GM13976 (cell line): ENCODE results near the gene HS3ST3A1.
"Not testable (repeated sequence)": the region's sequence is repeated elsewhere in the genome, so short reads cannot be mapped to it uniquely, and the experiment has no call there.

Experiments used
- DNase-seq: peaks from one replicate; pipeline ENCODE4 v3.0.0; 2012; ENCODE audit warnings: low spot score
- CTCF ChIP-seq: IDR thresholded peaks from 2 replicates; pipeline ENCODE4 v1.5.1; 2012; ENCODE audit warnings: borderline replicate concordance, mild to moderate bottlenecking; ENCODE audit not compliant: insufficient read depth; ENCODE audit errors: extremely low read depth, missing control alignments, control extremely low read depth
- in situ Hi-C: fragments of 300-500 bp; cut with MboI; formaldehyde crosslinking; loops from one replicate; pipeline ENCODE4 v1.12.0; 2022; ENCODE audit warnings: low sequenced_read_pairs, mixed read lengths, inconsistent platforms; ENCODE audit not compliant: unreplicated experiment

Gene HS3ST3A1

GRCh38 chr17:13508896-13509295 lies 92.8 kb downstream of the HS3ST3A1 start:
- no peak for DNase-seq
- no peak for TF ChIP-seq CTCF
- in situ Hi-C loops: no loop called here

GRCh38 chr17:13503526-13503925 lies 98.2 kb downstream of the HS3ST3A1 start:
- in situ Hi-C loops: no loop called here
- no peak for DNase-seq
- no peak for TF ChIP-seq CTCF

- in situ Hi-C loops: no loop called here
- no peak for DNase-seq
- no peak for TF ChIP-seq CTCF
Observed at GRCh38 chr17:13502263-13502662, 99.5 kb downstream of the HS3ST3A1 start.

- no peak for TF ChIP-seq CTCF
- no peak for DNase-seq
- in situ Hi-C loops: no loop called here
Observed at GRCh38 chr17:13500947-13501346, 100.8 kb downstream of the HS3ST3A1 start.

- no peak for DNase-seq
- no peak for TF ChIP-seq CTCF
- in situ Hi-C loops: no loop called here
Observed at GRCh38 chr17:13498184-13498583, 103.5 kb downstream of the HS3ST3A1 start.

GRCh38 chr17:13496553-13497056 lies 105.1 kb downstream of the HS3ST3A1 start:
- in situ Hi-C loops, DNase-seq: not testable (repeated sequence)

GRCh38 chr17:13495423-13495822 lies 106.3 kb downstream of the HS3ST3A1 start:
- no peak for DNase-seq
- no peak for TF ChIP-seq CTCF
- in situ Hi-C loops: no loop called here
